Measurements from ENCODE around the gene NACA.

NACA gene

DNA sequence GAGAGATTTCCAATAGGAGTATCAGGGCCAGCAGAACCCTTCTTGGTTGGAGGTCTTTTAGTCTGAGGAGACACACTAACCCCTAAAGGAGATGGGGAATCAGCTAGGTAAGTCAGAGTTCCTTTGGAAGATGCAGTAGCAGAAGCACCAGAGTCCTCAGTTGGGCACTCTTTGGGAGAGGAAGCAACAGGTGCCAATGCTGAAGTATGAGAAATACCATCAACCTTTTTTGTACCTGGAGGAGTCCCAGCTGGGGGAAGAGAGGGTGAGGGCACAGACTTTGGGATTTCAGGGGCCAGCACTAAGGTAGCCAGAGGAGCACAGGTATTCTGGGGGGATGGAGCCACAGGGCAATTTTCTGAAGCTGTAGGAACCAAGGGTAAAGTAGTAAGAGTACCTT lies 6.0 kb downstream of the NACA start:
- Histone ChIP-seq H3K9me3 (ENCODE audit: control insufficient read depth, insufficient read depth, low read depth, low read length) (no peaks in the 10 kb centered on the region), H3K27ac (ENCODE audit: extremely low read depth, low read depth, low read length) (peak overlapping the region; percentile 44; the same call in 1 of the 2 replicates), H3K4me1 (ENCODE audit: control insufficient read depth, insufficient read depth, low read length) (peaks cover 10% of the 10 kb centered on the region; the same call in 1 of the 2 replicates), H3K4me3 (ENCODE audit: low read depth, low read length) (no peak overlapping the region), H3K36me3 (ENCODE audit: control insufficient read depth in 2 of 2, insufficient read depth in 1 of 2, low read length in 2 of 2) (peaks cover 28 to 86% of the 10 kb centered on the region in 2 experiments)
- TF ChIP-seq SCRT1 (tag by site-specific recombination; IDR thresholded peaks at IDR 0.05; ENCODE audit: borderline replicate concordance) (peak; percentile 89), SCRT2 (tag by site-specific recombination; IDR thresholded peaks at IDR 0.05) (peak; percentile 98), OSR2 (tag by site-specific recombination; IDR thresholded peaks at IDR 0.05) (no peak)
- ChIA-PET POLR2A (interaction anchor here (0.6 to 7.1 kb wide), 5 partner anchors 9 to 34 kb away, joined by 3 to 53 read pairs (median 4); partner anchors contain the start of gene PTGES3), CTCF (interaction anchor here (1.0 kb wide), 1 partner anchor 286 kb away, joined by 4 read pairs; no protein-coding TSS in a partner anchor)

DNA sequence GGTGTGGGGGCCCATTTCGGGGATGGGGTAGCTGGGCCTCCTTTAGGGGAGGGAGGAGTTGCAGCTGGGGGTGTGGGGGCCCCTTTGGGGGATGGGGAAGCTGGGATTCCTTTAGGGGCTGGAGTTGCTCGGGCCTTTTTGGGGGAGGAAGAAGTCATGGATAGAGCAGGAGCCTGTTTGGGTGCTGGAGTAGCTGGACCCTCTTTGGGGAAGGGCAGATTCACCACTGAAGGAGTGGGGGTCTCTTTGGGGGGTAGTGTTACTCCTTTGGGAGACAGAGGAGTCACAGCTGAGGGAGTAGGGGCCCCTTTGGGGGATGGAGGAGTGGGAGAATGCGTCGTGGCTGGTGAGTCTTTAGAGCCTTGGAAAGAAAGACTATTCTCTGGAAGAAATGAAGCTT lies 6.5 kb downstream of the NACA start:
- TF ChIP-seq, protein P1, sequence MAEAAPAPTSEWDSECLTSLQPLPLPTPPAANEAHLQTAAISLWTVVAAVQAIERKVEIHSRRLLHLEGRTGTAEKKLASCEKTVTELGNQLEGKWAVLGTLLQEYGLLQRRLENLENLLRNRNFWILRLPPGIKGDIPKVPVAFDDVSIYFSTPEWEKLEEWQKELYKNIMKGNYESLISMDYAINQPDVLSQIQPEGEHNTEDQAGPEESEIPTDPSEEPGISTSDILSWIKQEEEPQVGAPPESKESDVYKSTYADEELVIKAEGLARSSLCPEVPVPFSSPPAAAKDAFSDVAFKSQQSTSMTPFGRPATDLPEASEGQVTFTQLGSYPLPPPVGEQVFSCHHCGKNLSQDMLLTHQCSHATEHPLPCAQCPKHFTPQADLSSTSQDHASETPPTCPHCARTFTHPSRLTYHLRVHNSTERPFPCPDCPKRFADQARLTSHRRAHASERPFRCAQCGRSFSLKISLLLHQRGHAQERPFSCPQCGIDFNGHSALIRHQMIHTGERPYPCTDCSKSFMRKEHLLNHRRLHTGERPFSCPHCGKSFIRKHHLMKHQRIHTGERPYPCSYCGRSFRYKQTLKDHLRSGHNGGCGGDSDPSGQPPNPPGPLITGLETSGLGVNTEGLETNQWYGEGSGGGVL (tag by site-specific recombination; IDR thresholded peaks at IDR 0.05), result no peak
- TF ChIP-seq, protein P2, sequence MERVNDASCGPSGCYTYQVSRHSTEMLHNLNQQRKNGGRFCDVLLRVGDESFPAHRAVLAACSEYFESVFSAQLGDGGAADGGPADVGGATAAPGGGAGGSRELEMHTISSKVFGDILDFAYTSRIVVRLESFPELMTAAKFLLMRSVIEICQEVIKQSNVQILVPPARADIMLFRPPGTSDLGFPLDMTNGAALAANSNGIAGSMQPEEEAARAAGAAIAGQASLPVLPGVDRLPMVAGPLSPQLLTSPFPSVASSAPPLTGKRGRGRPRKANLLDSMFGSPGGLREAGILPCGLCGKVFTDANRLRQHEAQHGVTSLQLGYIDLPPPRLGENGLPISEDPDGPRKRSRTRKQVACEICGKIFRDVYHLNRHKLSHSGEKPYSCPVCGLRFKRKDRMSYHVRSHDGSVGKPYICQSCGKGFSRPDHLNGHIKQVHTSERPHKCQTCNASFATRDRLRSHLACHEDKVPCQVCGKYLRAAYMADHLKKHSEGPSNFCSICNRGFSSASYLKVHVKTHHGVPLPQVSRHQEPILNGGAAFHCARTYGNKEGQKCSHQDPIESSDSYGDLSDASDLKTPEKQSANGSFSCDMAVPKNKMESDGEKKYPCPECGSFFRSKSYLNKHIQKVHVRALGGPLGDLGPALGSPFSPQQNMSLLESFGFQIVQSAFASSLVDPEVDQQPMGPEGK (tag by site-specific recombination; IDR thresholded peaks at IDR 0.05), result 0 out of 2 replicates have a peak, but pooled peaks have one; percentile 16
- TF ChIP-seq, protein P3, sequence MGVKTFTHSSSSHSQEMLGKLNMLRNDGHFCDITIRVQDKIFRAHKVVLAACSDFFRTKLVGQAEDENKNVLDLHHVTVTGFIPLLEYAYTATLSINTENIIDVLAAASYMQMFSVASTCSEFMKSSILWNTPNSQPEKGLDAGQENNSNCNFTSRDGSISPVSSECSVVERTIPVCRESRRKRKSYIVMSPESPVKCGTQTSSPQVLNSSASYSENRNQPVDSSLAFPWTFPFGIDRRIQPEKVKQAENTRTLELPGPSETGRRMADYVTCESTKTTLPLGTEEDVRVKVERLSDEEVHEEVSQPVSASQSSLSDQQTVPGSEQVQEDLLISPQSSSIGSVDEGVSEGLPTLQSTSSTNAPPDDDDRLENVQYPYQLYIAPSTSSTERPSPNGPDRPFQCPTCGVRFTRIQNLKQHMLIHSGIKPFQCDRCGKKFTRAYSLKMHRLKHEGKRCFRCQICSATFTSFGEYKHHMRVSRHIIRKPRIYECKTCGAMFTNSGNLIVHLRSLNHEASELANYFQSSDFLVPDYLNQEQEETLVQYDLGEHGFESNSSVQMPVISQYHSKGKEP (tag by site-specific recombination; IDR thresholded peaks at IDR 0.05), result no peak
- peak; percentile 38; the same call in 1 of the 2 replicates for TF ChIP-seq GLIS2 (tag by site-specific recombination; IDR thresholded peaks at IDR 0.05)
- TF ChIP-seq ZNF394 (tag by site-specific recombination; IDR thresholded peaks at IDR 0.05; ENCODE audit: borderline replicate concordance), result peak; percentile 74
- Histone ChIP-seq H3K36me3 (ENCODE audit: control insufficient read depth in 2 of 2, insufficient read depth in 1 of 2, low read length in 2 of 2) (peaks cover 32 to 86% of the 10 kb centered on the region in 2 experiments), H3K9me3 (ENCODE audit: control insufficient read depth, insufficient read depth, low read depth, low read length) (no peaks in the 10 kb centered on the region), H3K4me3 (ENCODE audit: low read depth, low read length) (no peak overlapping the region), H3K27ac (ENCODE audit: extremely low read depth, low read depth, low read length) (peak overlapping the region; percentile 44; the same call in 1 of the 2 replicates), H3K4me1 (ENCODE audit: control insufficient read depth, insufficient read depth, low read length) (peaks cover 10% of the 10 kb centered on the region; the same call in 1 of the 2 replicates)
- CTCF ChIA-PET, result interaction anchor here (0.6 kb wide), 1 partner anchor 494 kb away, joined by 3 read pairs; no protein-coding TSS in a partner anchor
- POLR2A ChIA-PET, result interaction anchor here (0.6 to 7.1 kb wide), 5 partner anchors 9 to 102 kb away, joined by 3 to 53 read pairs (median 4); partner anchors contain the start of gene PTGES3

DNA sequence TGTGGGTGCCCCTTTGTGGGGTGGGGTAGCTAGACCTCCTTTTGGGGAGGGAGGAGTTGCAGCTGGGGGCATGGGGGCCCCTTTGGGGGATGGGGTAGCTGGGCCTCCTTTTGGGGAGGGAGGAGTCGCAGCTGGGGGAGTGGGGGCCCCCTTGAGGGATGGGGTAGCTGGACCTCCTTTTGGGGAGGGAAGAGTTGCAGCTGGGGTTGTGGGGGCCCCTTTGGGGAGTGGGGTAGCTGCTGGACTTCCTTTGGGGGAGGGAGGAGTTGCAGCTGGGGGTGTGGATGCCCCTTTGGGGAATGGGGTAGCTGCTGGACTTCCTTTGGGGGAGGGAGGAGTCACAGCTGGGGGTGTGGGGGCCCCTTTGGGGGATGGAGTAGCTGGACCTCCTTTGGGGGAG lies 7.0 kb downstream of the NACA start:
- ChIA-PET POLR2A (interaction anchor here (0.6 to 7.1 kb wide), 6 partner anchors 8 to 101 kb away, joined by 3 to 53 read pairs (median 4); partner anchors contain the start of gene PTGES3), CTCF (interaction anchor here (0.6 kb wide), 1 partner anchor 495 kb away, joined by 3 read pairs; no protein-coding TSS in a partner anchor)
- Histone ChIP-seq H3K4me1 (ENCODE audit: control insufficient read depth, insufficient read depth, low read length) (peaks cover 10% of the 10 kb centered on the region; the same call in 1 of the 2 replicates), H3K9me3 (ENCODE audit: control insufficient read depth, insufficient read depth, low read depth, low read length) (no peaks in the 10 kb centered on the region), H3K27ac (ENCODE audit: extremely low read depth, low read depth, low read length) (no peak overlapping the region), H3K36me3 (ENCODE audit: control insufficient read depth in 2 of 2, insufficient read depth in 1 of 2, low read length in 2 of 2) (peaks cover 37 to 86% of the 10 kb centered on the region in 2 experiments), H3K4me3 (ENCODE audit: low read depth, low read length) (no peak overlapping the region)
- TF ChIP-seq PRDM1 (tag by site-specific recombination; IDR thresholded peaks at IDR 0.05) (no peak), ZBTB7A (tag by site-specific recombination; IDR thresholded peaks at IDR 0.05; ENCODE audit: low read depth) (no peak), ZNF621 (tag by site-specific recombination; IDR thresholded peaks at IDR 0.05) (no peak)
- TF ChIP-seq, protein P4, sequence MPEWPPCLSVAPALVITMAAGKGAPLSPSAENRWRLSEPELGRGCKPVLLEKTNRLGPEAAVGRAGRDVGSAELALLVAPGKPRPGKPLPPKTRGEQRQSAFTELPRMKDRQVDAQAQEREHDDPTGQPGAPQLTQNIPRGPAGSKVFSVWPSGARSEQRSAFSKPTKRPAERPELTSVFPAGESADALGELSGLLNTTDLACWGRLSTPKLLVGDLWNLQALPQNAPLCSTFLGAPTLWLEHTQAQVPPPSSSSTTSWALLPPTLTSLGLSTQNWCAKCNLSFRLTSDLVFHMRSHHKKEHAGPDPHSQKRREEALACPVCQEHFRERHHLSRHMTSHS (tag by site-specific recombination; IDR thresholded peaks at IDR 0.05), result no peak
- TF ChIP-seq, protein P5, sequence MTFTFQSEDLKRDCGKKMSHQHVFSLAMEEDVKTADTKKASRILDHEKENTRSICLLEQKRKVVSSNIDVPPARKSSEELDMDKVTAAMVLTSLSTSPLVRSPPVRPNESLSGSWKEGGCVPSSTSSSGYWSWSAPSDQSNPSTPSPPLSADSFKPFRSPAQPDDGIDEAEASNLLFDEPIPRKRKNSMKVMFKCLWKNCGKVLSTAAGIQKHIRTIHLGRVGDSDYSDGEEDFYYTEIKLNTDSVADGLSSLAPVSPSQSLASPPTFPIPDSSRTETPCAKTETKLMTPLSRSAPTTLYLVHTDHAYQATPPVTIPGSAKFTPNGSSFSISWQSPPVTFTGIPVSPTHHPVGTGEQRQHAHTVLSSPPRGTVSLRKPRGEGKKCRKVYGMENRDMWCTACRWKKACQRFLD (tag by site-specific recombination; IDR thresholded peaks at IDR 0.05), result no peak
- TF ChIP-seq, protein P6, sequence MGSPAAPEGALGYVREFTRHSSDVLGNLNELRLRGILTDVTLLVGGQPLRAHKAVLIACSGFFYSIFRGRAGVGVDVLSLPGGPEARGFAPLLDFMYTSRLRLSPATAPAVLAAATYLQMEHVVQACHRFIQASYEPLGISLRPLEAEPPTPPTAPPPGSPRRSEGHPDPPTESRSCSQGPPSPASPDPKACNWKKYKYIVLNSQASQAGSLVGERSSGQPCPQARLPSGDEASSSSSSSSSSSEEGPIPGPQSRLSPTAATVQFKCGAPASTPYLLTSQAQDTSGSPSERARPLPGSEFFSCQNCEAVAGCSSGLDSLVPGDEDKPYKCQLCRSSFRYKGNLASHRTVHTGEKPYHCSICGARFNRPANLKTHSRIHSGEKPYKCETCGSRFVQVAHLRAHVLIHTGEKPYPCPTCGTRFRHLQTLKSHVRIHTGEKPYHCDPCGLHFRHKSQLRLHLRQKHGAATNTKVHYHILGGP (tag by site-specific recombination; IDR thresholded peaks at IDR 0.05), result no peak

Measured in HEK293 (cell line).